Ovary (tissue), 9 donors: Measurements from ENCODE around the gene SAFB2. TPM values are rescaled to one million over a fixed set of nuclear protein-coding genes. Genes with fewer than 3 reads are reported as not detected.

Source experiments
- DNase-seq, 5 donors: peaks; one replicate each; pipeline ENCODE4 v3.0.0-alpha.2; 2019 to 2020
- H3K27ac ChIP-seq, 2 donors: fragments of 200-600 bp; one replicate each; pipeline versions ENCODE4 v1.5.1 to v1.8.0; 2019 to 2022
- H3K27me3 ChIP-seq: fragments of 200-600 bp; one replicate; pipeline ENCODE4 v1.8.0; 2022
- H3K36me3 ChIP-seq: fragments of 200-600 bp; sonication (generic); one replicate; pipeline ENCODE4 v1.5.1; 2019
- H3K4me1 ChIP-seq: one replicate; pipeline ENCODE4 v1.8.1; 2013; ENCODE audit warnings: mild to moderate bottlenecking, moderate library complexity; ENCODE audit not compliant: insufficient read depth
- H3K4me3 ChIP-seq: fragments of 200-600 bp; sonication (generic); one replicate; pipeline ENCODE4 v1.5.1; 2017
- H3K9me3 ChIP-seq, 2 donors: fragments of 200-600 bp in 1 of 2; sonication (generic) in 1 of 2; one replicate each; pipeline versions ENCODE4 v1.5.1 to v1.8.1; 2013 to 2019; ENCODE audit warnings: mild to moderate bottlenecking in 1 of 2, moderate library complexity in 1 of 2
- CTCF ChIP-seq, 3 donors: fragments of 450-650 bp in 2 of 3; fragments of 200-600 bp in 1 of 3; IDR thresholded peaks; one replicate each; pipeline versions ENCODE4 v1.5.1 to v1.8.0; 2016 to 2022; ENCODE audit warnings: antibody characterized with exemption in 3 of 3, mild to moderate bottlenecking in 1 of 3
- EP300 ChIP-seq: sonication (generic); formaldehyde crosslinking; IDR thresholded peaks from one replicate; pipeline ENCODE4 v1.6.1; 2017; ENCODE audit warnings: antibody characterized with exemption
- POLR2A ChIP-seq: fragments of 450-650 bp; IDR thresholded peaks from one replicate; pipeline ENCODE4 v1.6.1; 2017; ENCODE audit warnings: antibody characterized with exemption, mild to moderate bottlenecking, moderate library complexity
- WGBS, 3 donors: extraction: QIAGEN DNeasy Blood & Tissue Kit in 1 of 3; methylation state at CpG; one replicate each; pipeline versions ENCODE4 v1.1.5 to v1.1.7; 2013 to 2017; 5-methylcytosine and 5-hydroxymethylcytosine counted together
- intact Hi-C, 4 donors: fragments of 100-400 bp; cut with DNase I; formaldehyde crosslinking; loops; one replicate each; pipeline versions ENCODE4 v1.11.0 to v1.15.1; 2022 to 2023
- polyA plus RNA-seq, 2 donors: library from polyadenylated mRNA; stranded (reverse); fragments of 200-250 nt in 1 of 2; fragments of 350-450 nt in 1 of 2; fragmentation: Illumina TruSeq in 1 of 2; extraction: RNeasy Lipid Tissue Mini Kit (QIAGEN cat#74804) in 1 of 2; gene quantifications; one replicate each; pipeline ENCODE4 v1.2.3, GENCODE V29; 2013 to 2014
- total RNA-seq, 7 donors: library from RNA; depleted of rRNA in 2 of 7; stranded (reverse); fragments of >200 nt in 2 of 7; fragmentation: NEBNext Ultra II Directional in 3 of 7; extraction: Animal tissue kit (Norgen Biotek cat#: 25700) in 3 of 7; gene quantifications; one replicate each; pipeline versions ENCODE4 v1.1.0 to v1.2.4, GENCODE V29; 2016 to 2023
- donor health status: DM: no; HTN: no; CAD: no; lungs with moderate emphysema.
- donor health status: DM: no; HTN: no; CAD: no.
- donor health status: Bipolar disorder and iron deficiency.
- donor health status: DM: yes; HTN: yes; CAD: no.
- donor health status: DM: no; HTN: no; CAD: no.
- donor health status: DM: yes; HTN: yes; CAD: no.

The SAFB2 gene
- total and polyA plus RNA-seq, 9 donors = 51.3 to 173 (median 107) TPM

GRCh38 chr19:5587071-5587455 lies 35.5 kb downstream of the SAFB2 start:
- intact Hi-C loops = loop anchor here in 1 of 4 donors (1.0 kb wide), 1 partner anchor 135 kb away; no protein-coding TSS in a partner anchor
- DNase-seq = no peak

GRCh38 chr19:5586300-5587070 lies 36.1 kb downstream of the SAFB2 start:
- Histone ChIP-seq H3K27me3 (no peaks in the 10 kb centered on the region), H3K36me3 (no peaks in the 10 kb centered on the region), H3K9me3 (no peaks in the 10 kb centered on the region), H3K4me3 (no peak overlapping the region), H3K27ac (no peak overlapping the region), H3K4me1 (no peaks in the 10 kb centered on the region)
- DNase-seq = no peak
- intact Hi-C loops = loop anchor here in 1 of 4 donors (1.0 kb wide), 1 partner anchor 136 kb away; no protein-coding TSS in a partner anchor
- TF ChIP-seq EP300 (no peak), POLR2A (no peak), CTCF (IDR thresholded peaks at IDR 0.05) (no peak)
- 77 to 80% (median 79%) methylated on average over 25 to 26 of the region's 26 CpGs for WGBS, 3 donors

More at GRCh38 chr19:5587071-5587455, 35.5 kb downstream of the SAFB2 start:
- no peaks in the 10 kb centered on the region for H3K9me3 ChIP-seq
- no peaks in the 10 kb centered on the region for H3K4me1 ChIP-seq
- TF ChIP-seq EP300 (no peak), CTCF (IDR thresholded peaks at IDR 0.05) (no peak), POLR2A (no peak)
- no peak overlapping the region for H3K4me3 ChIP-seq
- no peaks in the 10 kb centered on the region for H3K27me3 ChIP-seq
- 88 to 92% (median 90%) methylated on average over 16 of the region's 16 CpGs for WGBS, 3 donors
- H3K27ac ChIP-seq = no peak overlapping the region
- no peaks in the 10 kb centered on the region for H3K36me3 ChIP-seq

DNA sequence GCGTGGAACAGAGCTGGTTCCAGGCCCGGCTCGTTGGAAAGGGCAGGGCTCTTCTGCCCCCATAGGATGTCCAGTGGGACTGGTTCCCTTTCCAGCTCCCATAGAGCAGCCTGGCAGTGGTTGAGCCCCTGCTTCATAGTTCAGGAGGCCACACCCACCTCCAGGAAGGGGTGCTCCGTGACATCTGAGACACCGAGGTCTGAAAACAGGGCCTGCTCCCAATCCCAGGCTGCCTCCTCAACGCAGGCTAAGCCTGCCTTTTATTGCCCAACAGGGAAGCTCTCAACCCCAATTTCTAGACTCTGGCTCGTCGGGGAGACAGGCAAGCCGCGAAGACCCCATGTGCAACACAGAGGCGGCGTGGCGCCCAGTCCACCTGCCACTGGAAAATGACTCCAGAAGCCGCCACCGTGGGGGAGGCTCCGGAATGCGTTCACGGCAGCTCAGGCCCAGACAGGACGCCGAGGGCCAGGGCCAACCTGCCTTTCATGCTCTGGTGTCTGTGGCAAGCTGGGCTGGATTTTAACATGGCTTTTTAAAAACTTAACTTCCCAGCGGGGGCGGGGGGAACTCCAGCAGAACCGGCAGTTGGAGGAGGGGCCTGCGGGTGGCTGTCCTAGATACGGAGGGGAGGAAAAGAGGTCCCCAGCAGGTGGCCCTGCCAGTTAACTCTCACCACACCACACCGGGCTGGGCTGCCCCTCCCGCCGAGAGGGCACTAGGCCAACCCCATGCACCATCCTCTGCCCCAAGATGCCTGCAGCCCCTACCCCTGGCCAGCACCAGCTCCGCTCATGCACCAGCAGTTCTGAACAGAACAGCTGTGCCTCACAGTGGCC lies 36.9 kb downstream of the SAFB2 start:
- H3K36me3 ChIP-seq = no peaks in the 10 kb centered on the region
- 40 to 55% (median 44%) methylated on average over 29 of the region's 29 CpGs for WGBS, 3 donors
- DNase-seq = peak in 1 of 5 donors; percentile 53

More for the DNA sequence above, 36.9 kb downstream of the SAFB2 start:
- no peaks in the 10 kb centered on the region for H3K27me3 ChIP-seq
- H3K4me3 ChIP-seq = no peak overlapping the region
- H3K9me3 ChIP-seq = no peaks in the 10 kb centered on the region
- intact Hi-C loops = no loop called here
- H3K27ac ChIP-seq = no peak overlapping the region
- no peaks in the 10 kb centered on the region for H3K4me1 ChIP-seq
- TF ChIP-seq POLR2A (no peak), CTCF (IDR thresholded peaks at IDR 0.05) (no peak), EP300 (no peak)
